ENCODE data around the gene AUP1. TPM values are rescaled to one million over a fixed set of nuclear protein-coding genes. Genes with fewer than 3 reads are reported as not detected.

Gene AUP1
- total and polyA plus RNA-seq, 9 of the 15 experiments (the other 6 are each of a cell fraction or from before 2014, with no cell fraction given), result 70.7 to 245 (median 165) TPM

GRCh38 chr2:74507145-74507925 lies 22.2 kb downstream of the AUP1 start, which contains the start of gene PCGF1 (continued):
- no peak for TF ChIP-seq PKNOX1 (IDR thresholded peaks at IDR 0.05)
- peak; percentile 95 for TF ChIP-seq GABPA (tag; conservative IDR thresholded peaks at IDR 0.05; ENCODE audit: low read depth)
- TF ChIP-seq CBX5 (IDR thresholded peaks at IDR 0.05; ENCODE audit: borderline replicate concordance, low read depth), result no peak
- TF ChIP-seq MCM7 (IDR thresholded peaks at IDR 0.05), result no peak
- TF ChIP-seq ZNF41 (CRISPR knock-in tag; conservative IDR thresholded peaks at IDR 0.05), result no peak
- TF ChIP-seq MLLT1 (IDR thresholded peaks at IDR 0.05), result peak in 1 of 2 experiments; percentile 14; a peak in 1 of 4 replicates
- no peak; the same call in 1 of the 2 replicates for TF ChIP-seq E2F3 (CRISPR knock-in tag; IDR thresholded peaks at IDR 0.05)
- no peak for TF ChIP-seq NFE2L1 (tag; IDR thresholded peaks at IDR 0.05; ENCODE audit: borderline replicate concordance, low read depth)
- TF ChIP-seq ELK3 (CRISPR knock-in tag; IDR thresholded peaks at IDR 0.05), result no peak
- TF ChIP-seq ZNF740 (CRISPR knock-in tag; IDR thresholded peaks at IDR 0.05), result peak; percentile 81; the same call in 1 of the 2 replicates
- TF ChIP-seq ZNF740 (tag; IDR thresholded peaks at IDR 0.05), result no peak; a peak in 1 of 4 replicates
- no peak for TF ChIP-seq THAP7 (CRISPR knock-in tag; IDR thresholded peaks at IDR 0.05)
- no peak for TF ChIP-seq TCF7L2 (IDR thresholded peaks at IDR 0.05; ENCODE audit: low read depth, low read length)
- TF ChIP-seq MED1 (CRISPR knock-in tag; IDR thresholded peaks at IDR 0.05; ENCODE audit: borderline replicate concordance), result no peak
- no peak for TF ChIP-seq SFPQ (IDR thresholded peaks at IDR 0.05; ENCODE audit: low read depth, low read length)
- TF ChIP-seq HOMEZ (CRISPR knock-in tag; IDR thresholded peaks at IDR 0.05), result no peak
- peak; percentile 95 for TF ChIP-seq POLR2B (IDR thresholded peaks at IDR 0.05; ENCODE audit: low read depth, partially characterized antibody)
- no peak for TF ChIP-seq PURB (CRISPR knock-in tag; IDR thresholded peaks at IDR 0.05; ENCODE audit: low read depth)

All from K562 (cell line).